ENCODE data around the gene LAMC1.
"Not testable (repeated sequence)": the region's sequence is repeated elsewhere in the genome, so short reads cannot be mapped to it uniquely, and the experiment has no call there.

LAMC1 gene

GRCh38 chr1:183043872-183044854 is 20.9 kb downstream of the LAMC1 start:
- DNase-seq = no peak

- no peak for DNase-seq
These were observed 21.9 kb downstream of the LAMC1 start for GRCh38 chr1:183044893-183045649.

- DNase-seq = no peak
These were observed 25.2 kb downstream of the LAMC1 start for GRCh38 chr1:183048087-183049085.

GRCh38 chr1:183051546-183051945 is 28.3 kb downstream of the LAMC1 start:
- no peak for DNase-seq

- no peak for DNase-seq
These were observed 29.6 kb downstream of the LAMC1 start for GRCh38 chr1:183052861-183053260.

GRCh38 chr1:183058851-183059502 is 35.8 kb downstream of the LAMC1 start:
- no peak for DNase-seq

GRCh38 chr1:183061194-183061593 is 38.0 kb downstream of the LAMC1 start:
- DNase-seq = no peak

GRCh38 chr1:183063349-183063748 is 40.1 kb downstream of the LAMC1 start:
- no peak for DNase-seq

GRCh38 chr1:183065168-183065706 is 42.0 kb downstream of the LAMC1 start:
- no peak for DNase-seq

- not testable (repeated sequence) for DNase-seq
These were observed 43.2 kb downstream of the LAMC1 start for GRCh38 chr1:183066432-183066831.

- no peak for DNase-seq
These were observed 46.5 kb downstream of the LAMC1 start for GRCh38 chr1:183069562-183070216.

- DNase-seq = no peak
These were observed 47.2 kb downstream of the LAMC1 start for GRCh38 chr1:183070234-183070922.

GRCh38 chr1:183070923-183071618 is 47.9 kb downstream of the LAMC1 start:
- no peak for DNase-seq

GRCh38 chr1:183072595-183072994 is 49.4 kb downstream of the LAMC1 start:
- not testable (repeated sequence) for DNase-seq

GRCh38 chr1:183073320-183073719 is 50.1 kb downstream of the LAMC1 start:
- DNase-seq = no peak

GRCh38 chr1:183074215-183074614 is 51.0 kb downstream of the LAMC1 start:
- no peak for DNase-seq

- DNase-seq = no peak
These were observed 52.6 kb downstream of the LAMC1 start for GRCh38 chr1:183075861-183076260.

GRCh38 chr1:183077097-183077496 is 53.9 kb downstream of the LAMC1 start:
- DNase-seq = no peak

GRCh38 chr1:183079712-183080388 is 56.6 kb downstream of the LAMC1 start:
- no peak for DNase-seq

Data from activated CD4-positive, alpha-beta T cell treated with anti-CD3 and anti-CD28 coated beads, Interleukin-2, amount 50 U/mL, for 1 hour (primary cell).